ENCODE measurements around the gene THOC6.
"Not testable (repeated sequence)": the region's sequence is repeated elsewhere in the genome, so short reads cannot be mapped to it uniquely, and the experiment has no call there.

Gene THOC6

DNA sequence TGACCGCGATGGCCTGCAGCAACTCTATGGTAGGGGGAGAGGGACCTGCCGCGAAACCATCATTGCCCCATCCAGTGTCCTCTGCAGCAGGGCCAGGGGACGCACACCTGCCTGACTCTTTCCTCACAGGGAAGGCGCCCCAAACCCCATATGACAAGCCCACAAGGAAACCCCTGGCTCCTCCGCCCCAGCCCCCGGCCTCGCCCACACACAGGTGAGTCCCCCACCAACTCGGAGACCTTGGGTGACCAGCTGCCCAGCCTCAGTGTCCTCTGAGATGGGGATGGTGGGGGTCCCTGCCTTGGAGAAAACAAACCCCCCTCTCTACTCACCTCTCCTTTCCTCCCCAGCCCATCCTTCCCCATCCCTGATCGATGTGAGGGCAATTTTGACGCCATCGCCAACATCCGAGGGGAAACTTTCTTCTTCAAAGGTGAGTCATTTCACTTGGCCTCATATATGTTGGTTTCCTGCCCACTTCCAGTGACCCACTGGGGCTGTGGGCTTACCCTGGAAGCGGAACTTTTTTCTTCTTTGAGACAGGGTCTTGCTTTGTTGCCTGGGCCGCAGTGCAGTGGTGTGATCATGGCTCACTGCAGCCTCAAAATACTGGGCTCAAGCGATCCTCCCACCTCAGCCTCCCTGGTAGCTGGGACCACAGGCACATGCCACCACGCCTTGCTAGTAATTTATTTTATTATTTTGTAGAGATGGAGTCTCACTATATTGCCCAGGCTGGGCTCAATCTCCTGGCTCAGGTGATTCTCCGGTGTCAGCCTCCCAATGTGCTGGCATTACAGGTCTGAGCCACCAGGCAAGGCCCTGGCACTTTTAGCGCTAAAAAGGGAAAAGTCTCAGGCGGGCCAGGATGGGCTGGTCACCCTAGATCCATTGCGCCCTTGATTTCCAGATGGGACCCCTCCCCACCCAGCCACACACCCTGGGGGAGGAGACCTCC is 33.6 kb downstream of the THOC6 start:
- no peak for DNase-seq

- peak; percentile 45 for DNase-seq
Observed at GRCh38 chr16:3058139-3059030, 34.5 kb downstream of the THOC6 start.

- DNase-seq, result peak; percentile 78
Observed at GRCh38 chr16:3059041-3059722, 35.3 kb downstream of the THOC6 start.

DNA sequence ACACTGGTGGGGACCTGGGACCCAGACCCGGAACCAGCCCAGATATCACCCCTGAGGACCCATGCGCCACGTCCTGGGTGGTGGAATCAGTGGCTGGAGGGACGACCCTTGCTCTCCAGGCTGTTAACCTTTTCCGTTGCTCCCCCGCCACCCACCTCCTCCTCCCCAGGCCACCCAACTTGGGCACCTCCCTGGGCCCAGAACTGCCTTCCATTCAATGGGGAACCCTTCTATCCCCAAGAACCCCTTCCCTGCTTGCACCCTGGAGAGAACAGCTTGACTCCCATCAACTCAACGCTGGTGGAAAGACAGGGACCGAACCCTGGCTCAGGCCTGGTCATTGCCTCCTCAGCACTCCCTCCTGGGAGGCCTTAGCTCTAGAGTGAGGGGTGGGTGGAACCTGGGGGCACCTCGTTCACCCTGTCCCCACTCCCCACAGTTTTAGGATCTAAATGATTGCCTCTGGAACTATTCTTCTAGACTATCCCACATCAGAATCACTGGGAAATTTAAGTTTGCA is 35.9 kb downstream of the THOC6 start:
- DNase-seq, result no peak

DNA sequence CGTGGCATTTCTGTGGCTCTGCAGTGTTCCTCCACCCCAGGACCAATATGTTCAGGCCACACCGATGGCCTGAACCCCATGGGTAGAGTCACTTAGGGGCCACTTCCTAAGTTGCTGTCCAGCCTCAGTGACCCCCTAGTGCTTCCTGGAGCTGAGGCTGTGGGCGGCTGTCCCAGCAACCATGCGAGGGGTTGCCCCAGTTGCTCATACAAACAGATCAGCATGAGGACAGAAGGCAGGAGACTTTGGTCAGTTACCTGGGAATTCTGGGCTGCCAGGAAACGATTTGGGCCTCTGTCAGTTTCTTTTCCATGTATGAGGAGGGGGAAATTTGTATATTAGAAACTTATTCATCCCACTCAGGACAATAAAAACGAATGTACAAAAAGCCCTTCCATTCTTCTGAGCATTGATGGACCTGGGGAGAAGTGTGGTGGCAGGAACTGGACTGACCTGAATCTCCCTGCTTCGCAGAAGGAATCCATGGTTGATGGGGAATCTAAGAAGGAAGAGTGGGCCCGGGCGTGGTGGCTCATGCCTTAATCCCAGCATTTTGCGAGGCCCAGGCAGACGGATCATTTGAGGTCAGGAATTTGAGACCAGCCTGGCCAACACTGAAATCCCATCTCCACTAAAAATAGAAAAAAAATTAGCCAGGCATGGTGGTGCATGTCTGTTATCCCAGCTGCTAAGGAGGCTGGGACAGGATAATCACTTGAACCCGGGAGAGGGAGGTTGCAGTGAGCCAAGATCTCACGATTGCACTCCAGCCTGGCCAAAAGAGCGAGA is 36.7 kb downstream of the THOC6 start:
- DNase-seq, result no peak

- DNase-seq, result no peak
Observed at GRCh38 chr16:3062553-3062952, 38.7 kb downstream of the THOC6 start.

GRCh38 chr16:3063625-3064386 is 40.0 kb downstream of the THOC6 start:
- no peak for DNase-seq

GRCh38 chr16:3065069-3065741 is 41.4 kb downstream of the THOC6 start, which contains the start of gene IL32:
Gene IL32, plus strand, starts transcription at chr16:3065640. Its CDS starts 172 bp downstream, at chr16:3065812.
- DNase-seq, result peak; percentile 82

DNA sequence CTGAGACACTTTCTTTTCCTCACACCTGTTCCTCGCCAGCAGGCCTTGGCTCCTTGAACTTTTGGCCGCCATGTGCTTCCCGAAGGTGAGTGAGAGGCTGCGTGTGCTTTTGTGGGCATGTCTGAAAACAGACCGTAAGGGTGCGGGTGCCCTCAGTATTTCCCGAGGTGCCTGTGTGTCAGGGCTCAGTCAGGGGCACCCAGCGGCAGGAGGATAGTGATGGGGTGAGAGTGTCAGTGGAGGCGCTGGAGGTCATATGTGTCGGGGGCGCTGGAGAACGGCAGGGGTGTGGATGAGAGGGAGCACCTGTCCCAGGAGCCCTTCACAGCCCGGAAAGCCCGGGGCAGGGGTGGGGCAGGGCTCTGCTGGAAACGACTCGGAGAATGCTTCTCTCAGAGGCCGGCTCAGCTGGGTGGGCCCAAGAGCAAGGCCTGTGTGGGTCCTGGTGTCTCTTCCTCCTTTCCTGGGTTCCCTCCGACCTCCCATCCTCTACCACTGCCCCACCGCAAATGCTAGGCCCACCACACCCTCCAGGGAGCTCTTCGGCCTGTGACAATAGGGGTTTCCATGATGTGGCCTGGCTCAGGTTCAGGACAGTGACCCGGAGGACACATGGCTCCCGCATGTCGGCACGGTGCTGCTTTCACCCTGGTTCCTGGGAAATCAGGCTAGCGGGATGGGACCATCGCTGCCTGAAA is 42.1 kb downstream of the THOC6 start:
- DNase-seq, result no peak

DNA sequence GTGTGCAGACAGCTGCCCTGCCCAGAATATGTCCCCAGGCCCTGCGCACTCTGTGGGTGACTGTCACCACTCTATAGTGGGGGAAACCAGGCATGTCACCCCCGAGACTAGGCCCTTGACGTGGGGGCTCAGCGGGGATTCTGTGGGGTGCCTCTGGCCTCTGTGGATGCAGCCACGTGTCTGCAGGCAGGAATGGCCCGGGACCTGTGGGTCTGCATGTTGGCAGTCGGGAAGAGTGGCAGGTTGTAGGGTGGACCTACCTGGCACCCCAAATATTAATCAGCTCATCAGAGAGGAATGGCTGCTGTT is 42.6 kb downstream of the THOC6 start:
- no peak for DNase-seq

DNA sequence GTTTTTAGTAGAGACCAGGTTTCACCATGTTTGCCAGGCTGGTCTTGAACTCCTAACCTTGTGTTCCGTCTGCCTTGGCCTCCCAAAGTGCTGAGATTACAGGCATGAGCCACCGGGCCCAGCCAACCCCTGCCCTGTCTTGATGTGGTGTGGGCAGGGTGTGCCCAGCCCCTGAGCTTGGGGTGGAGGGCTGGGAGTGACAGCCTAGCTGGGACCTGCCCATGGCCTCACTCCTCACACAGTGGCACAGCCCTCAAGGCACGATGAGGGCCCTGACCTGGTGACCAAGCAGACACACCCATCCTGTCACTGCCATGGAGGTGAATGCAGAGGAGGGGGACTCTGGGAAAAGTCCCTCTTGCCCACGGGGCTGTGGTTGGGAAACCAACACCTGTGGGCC is 44.7 kb downstream of the THOC6 start:
- peak; percentile 40 for DNase-seq

GRCh38 chr16:3069146-3069545 is 45.3 kb downstream of the THOC6 start:
- not testable (repeated sequence) for DNase-seq

GRCh38 chr16:3070608-3071111 is 46.8 kb downstream of the THOC6 start:
- no peak for DNase-seq

DNA sequence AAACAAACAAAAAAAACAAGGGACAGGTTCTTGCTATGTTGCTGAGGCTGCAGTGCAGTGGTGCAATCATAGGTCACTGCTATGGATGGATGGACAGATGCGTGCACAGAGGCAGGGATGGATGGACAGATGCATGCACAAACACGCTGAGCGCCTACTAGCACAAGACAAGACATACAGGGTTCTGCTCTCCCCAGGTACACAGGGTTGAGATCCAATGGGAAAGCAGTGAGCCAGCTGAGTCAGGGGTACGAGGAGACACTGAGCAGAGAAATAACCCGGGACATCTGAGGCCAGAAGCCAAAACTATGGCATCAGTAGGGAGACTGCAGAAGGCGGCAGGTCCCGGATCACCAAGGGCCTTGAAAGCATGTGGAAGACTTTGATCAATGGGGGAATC is 47.8 kb downstream of the THOC6 start:
- no peak for DNase-seq

- DNase-seq, result not testable (repeated sequence)
Observed at GRCh38 chr16:3072148-3072547, 48.3 kb downstream of the THOC6 start.

DNA sequence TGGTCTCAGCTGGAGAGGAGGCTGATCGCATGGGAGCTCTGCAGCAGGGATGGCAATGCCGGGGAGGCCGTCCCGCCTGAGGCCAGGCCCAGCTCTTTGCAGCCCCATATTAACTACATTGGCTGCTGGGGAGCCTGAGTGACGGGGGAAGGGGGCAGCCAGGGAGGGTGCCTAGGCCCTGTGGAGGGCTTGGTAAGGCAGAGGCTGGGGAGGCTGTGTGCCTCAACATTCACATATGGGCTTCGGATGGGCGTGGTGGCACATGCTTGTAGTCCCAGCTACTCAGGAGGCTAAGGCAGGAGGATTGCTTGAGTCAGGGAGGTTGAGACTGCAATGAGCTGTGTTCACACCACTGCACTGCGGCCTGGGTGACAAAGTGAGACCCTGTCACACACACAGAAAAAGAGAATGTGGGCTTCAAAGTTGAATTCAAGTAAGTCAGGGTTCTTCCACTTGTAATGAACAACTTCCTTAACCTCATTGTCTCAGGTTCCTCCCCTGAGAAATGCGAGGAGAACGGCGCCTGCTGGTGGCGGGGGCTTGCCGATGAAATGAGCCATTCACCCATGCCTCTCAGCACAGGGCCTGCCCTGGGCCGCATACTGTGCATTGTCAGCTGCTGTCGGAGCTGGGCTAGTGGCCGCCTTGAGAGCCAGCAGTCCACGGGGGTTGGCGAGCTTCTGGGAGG is 48.9 kb downstream of the THOC6 start:
- peak; percentile 77 for DNase-seq

- DNase-seq, result no peak
Observed at GRCh38 chr16:3073448-3073847, 49.6 kb downstream of the THOC6 start.

DNA sequence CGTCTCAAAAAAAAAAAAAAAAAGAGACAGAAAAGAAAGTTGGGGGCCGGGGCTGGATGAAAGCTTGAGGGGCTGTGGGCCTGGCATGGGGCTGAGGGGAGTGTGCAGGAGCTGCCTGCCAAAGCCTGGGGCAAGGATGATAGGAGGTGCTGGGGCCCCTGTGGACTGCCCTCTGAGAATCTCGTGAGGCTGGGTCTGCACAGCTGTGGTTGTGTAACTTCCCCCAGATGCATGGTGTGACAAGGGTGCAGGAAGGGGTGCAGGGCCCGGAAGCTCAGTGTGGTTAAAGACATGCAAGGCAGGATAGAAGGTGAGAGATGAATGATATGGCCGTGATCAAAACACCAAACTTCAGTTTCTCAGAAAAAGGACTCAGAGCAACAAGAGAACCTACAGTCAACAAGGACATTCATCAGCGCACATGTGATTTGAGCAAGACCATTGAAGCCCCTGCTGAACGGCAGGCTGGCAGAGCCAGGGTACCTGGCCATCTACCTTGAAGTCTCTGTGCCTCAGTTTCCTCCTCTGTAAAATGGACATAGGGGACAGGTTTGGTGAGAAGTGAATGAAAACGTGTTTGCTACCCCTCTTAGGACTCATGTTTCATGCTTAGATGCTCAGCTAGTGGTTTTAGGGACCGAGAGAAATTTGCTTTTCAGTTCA is 51.2 kb downstream of the THOC6 start:
- peak; percentile 94 for DNase-seq

DNA sequence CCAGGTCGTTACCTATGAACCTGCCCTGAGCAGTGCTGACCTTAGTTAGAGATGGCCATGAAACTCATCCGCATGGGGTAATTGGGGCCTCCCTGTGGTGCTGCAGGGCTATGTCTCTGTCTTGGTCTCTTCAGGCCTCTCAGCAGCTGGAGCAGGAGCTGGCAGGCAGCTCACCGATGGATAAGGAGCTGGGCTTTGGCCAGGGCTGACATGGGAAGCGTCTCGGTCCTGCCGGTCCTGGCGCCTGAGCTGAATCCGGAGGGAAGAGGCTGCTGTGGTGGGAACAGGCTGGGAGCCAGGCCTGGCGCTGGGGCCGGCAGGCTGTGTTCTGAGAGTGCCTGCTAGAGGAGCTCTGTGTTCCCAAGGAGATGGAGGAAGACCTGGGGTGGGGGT is 51.7 kb downstream of the THOC6 start:
- DNase-seq, result no peak

Data from CD4-positive, alpha-beta T cell treated with Interleukin-4 for 4 hours (primary cell).